ENCODE measurements around the gene TCF3. TPM values are rescaled to one million over a fixed set of nuclear protein-coding genes. Genes with fewer than 3 reads are reported as not detected.

Gene TCF3
- polyA plus RNA-seq, 1 donor (not counting 4 experiments of a cell fraction or from before 2014, with no cell fraction given): 40.0 TPM

- Histone ChIP-seq H3K79me2 (ENCODE audit: control insufficient read depth, insufficient read depth, low read length) (no peaks in the 10 kb centered on the region), H2AFZ (ENCODE audit: control insufficient read depth, low read length) (no peak overlapping the region), H4K20me1 (ENCODE audit: control insufficient read depth, extremely low read depth, insufficient read depth, low read length) (no peaks in the 10 kb centered on the region), H3K4me2 (ENCODE audit: control insufficient read depth, extremely low read depth, insufficient read depth, low read depth, low read length) (no peak overlapping the region), H3K36me3 (ENCODE audit: control insufficient read depth in 2 of 2, extremely low read depth in 1 of 2, insufficient read depth in 2 of 2, low read length in 2 of 2) (peaks cover 24 to 28% of the 10 kb centered on the region in 2 experiments), H3K4me1 (ENCODE audit: control insufficient read depth, extremely low read depth, insufficient read depth, low read length) (no peaks in the 10 kb centered on the region), H3K27me3 (ENCODE audit: control insufficient read depth, extremely low read depth, insufficient read depth, low read length) (no peaks in the 10 kb centered on the region), H3K4me3 (ENCODE audit: control insufficient read depth in 2 of 3, extremely low read depth in 1 of 3, insufficient read depth in 2 of 3, low read depth in 1 of 3, low read length in 3 of 3) (no peak overlapping the region), H3K9me1 (ENCODE audit: control insufficient read depth, extremely low read depth, insufficient read depth, low read length) (no peaks in the 10 kb centered on the region), H3K9ac (ENCODE audit: control insufficient read depth, extremely low read depth, insufficient read depth, low read length) (no peak overlapping the region), H3K9me3 (ENCODE audit: control insufficient read depth, low read depth, low read length) (no peaks in the 10 kb centered on the region), H3K27ac (ENCODE audit: control insufficient read depth, insufficient read depth, low read length) (no peak overlapping the region)
- DNase-seq (ENCODE audit: low read depth, low spot score) (no peak), FAIRE-seq (no peak)
- dilution Hi-C loops (cut with MboI; ENCODE audit: extremely low pct_ligation_motif_present, low sequenced_read_pairs): no loop called here
- TF ChIP-seq CTCF (optimal IDR thresholded peaks at IDR 0.05 in 1 of 3, IDR thresholded peaks at IDR 0.05 in 1 of 3, conservative IDR thresholded peaks at IDR 0.05 in 1 of 3; ENCODE audit: extremely low read depth in 1 of 3, insufficient read depth in 2 of 3, low read length in 3 of 3): no peak
- TF ChIP-seq EZH2 (IDR thresholded peaks at IDR 0.05; ENCODE audit: low read length): no peak
Observed at GRCh38 chr19:1626417-1627010, 25.9 kb downstream of the TCF3 start.

- Histone ChIP-seq H3K9me1 (ENCODE audit: control insufficient read depth, extremely low read depth, insufficient read depth, low read length) (no peaks in the 10 kb centered on the region), H3K27me3 (ENCODE audit: control insufficient read depth, extremely low read depth, insufficient read depth, low read length) (no peaks in the 10 kb centered on the region), H3K36me3 (ENCODE audit: control insufficient read depth in 2 of 2, extremely low read depth in 1 of 2, insufficient read depth in 2 of 2, low read length in 2 of 2) (peaks cover 19 to 23% of the 10 kb centered on the region in 2 experiments), H4K20me1 (ENCODE audit: control insufficient read depth, extremely low read depth, insufficient read depth, low read length) (no peaks in the 10 kb centered on the region), H2AFZ (ENCODE audit: control insufficient read depth, low read length) (no peak overlapping the region), H3K4me3 (ENCODE audit: control insufficient read depth in 2 of 3, extremely low read depth in 1 of 3, insufficient read depth in 2 of 3, low read depth in 1 of 3, low read length in 3 of 3) (no peak overlapping the region), H3K4me1 (ENCODE audit: control insufficient read depth, extremely low read depth, insufficient read depth, low read length) (no peaks in the 10 kb centered on the region), H3K9ac (ENCODE audit: control insufficient read depth, extremely low read depth, insufficient read depth, low read length) (no peak overlapping the region), H3K27ac (ENCODE audit: control insufficient read depth, insufficient read depth, low read length) (no peak overlapping the region), H3K79me2 (ENCODE audit: control insufficient read depth, insufficient read depth, low read length) (no peaks in the 10 kb centered on the region), H3K4me2 (ENCODE audit: control insufficient read depth, extremely low read depth, insufficient read depth, low read depth, low read length) (no peak overlapping the region), H3K9me3 (ENCODE audit: control insufficient read depth, low read depth, low read length) (no peaks in the 10 kb centered on the region)
- TF ChIP-seq EZH2 (IDR thresholded peaks at IDR 0.05; ENCODE audit: low read length): no peak
- TF ChIP-seq CTCF (optimal IDR thresholded peaks at IDR 0.05 in 1 of 3, IDR thresholded peaks at IDR 0.05 in 1 of 3, conservative IDR thresholded peaks at IDR 0.05 in 1 of 3; ENCODE audit: extremely low read depth in 1 of 3, insufficient read depth in 2 of 3, low read length in 3 of 3): peak; percentile 57 to 63 (median 59)
- FAIRE-seq (no peak), DNase-seq (ENCODE audit: low read depth, low spot score) (no peak)
- dilution Hi-C loops (cut with MboI; ENCODE audit: extremely low pct_ligation_motif_present, low sequenced_read_pairs): no loop called here
Observed at GRCh38 chr19:1624458-1624857, 28.0 kb downstream of the TCF3 start.

All from keratinocyte (primary cell).